NCI-H526 treated with DMSO at 0.1 percent for 48 hours (cell line): ENCODE data around the gene MRPL37.

ENCODE experiments used
- DNase-seq: peaks from one replicate; lab custom pipeline; 2025; lab: John Stamatoyannopoulos, UW

The MRPL37 gene

DNA sequence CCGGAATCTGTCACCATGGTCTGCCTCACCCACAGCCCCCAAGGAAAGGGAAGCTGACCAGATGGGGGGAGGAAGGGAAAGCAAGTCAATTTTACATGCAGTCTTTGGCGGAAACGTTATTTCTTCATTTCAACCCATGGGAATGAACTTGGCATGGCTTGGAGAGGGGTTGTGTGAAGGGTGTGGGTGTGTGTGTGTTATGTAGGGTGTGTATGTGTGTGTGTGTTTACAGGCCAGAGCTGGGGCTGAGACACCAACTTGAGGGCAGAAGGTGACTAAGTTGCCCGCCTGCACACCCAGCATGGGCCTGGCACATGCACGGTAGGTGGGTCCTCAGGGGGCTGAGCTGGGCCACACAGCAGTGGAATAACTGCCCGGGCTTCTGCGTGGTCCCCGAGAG is 65.2 kb downstream of the MRPL37 start:
- no peak for DNase-seq

DNA sequence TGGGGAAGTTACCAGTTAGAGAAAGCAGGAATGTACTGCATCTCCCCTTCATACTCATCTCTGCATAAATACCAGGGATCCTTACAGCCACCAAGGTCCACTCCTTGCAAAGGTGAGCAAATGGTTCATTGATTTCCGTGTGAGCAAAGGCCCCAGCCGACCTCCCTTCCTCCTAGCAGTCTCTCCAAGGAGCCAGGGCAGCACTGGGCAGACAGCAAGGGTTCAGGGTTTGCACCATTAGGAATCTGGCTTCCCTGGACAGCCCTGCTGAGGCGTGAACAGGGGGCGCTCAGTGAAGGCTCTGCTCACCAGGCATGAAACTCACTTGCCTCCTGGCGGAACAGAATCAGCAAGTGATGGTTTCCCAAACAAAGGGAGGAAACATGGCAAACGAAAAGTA is 65.7 kb downstream of the MRPL37 start:
- no peak for DNase-seq

- DNase-seq = no peak
Observed at GRCh38 chr1:54266195-54266594, 66.2 kb downstream of the MRPL37 start.

GRCh38 chr1:54266908-54267307 is 66.9 kb downstream of the MRPL37 start:
- DNase-seq = no peak
